Liver (tissue), 9 donors: ENCODE measurements around the gene RTBDN. TPM values are rescaled to one million over a fixed set of nuclear protein-coding genes. Genes with fewer than 3 reads are reported as not detected.

Experiments used
- DNase-seq: peaks from one replicate; pipeline ENCODE4 v3.0.0-alpha.2; 2017; ENCODE audit warnings: low spot score
- H3K27ac ChIP-seq, 2 donors: one replicate each; pipeline ENCODE4 v1.7.0; 2013; ENCODE audit warnings: inconsistent platforms in 2 of 2, low read length in 2 of 2, control low read depth in 1 of 2, low read depth in 1 of 2, mild to moderate bottlenecking in 1 of 2
- H3K27me3 ChIP-seq, 4 donors: one replicate each; pipeline versions ENCODE4 v1.6.1 to v1.7.0; 2013; ENCODE audit warnings: low read length in 3 of 4, inconsistent platforms in 1 of 4, mild to moderate bottlenecking in 1 of 4, moderate library complexity in 1 of 4; ENCODE audit not compliant: control insufficient read depth in 4 of 4, insufficient read depth in 4 of 4
- H3K36me3 ChIP-seq, 4 donors: one replicate each; pipeline versions ENCODE4 v1.6.1 to v1.7.0; 2013; ENCODE audit warnings: low read length in 3 of 4, mild to moderate bottlenecking in 3 of 4, low read depth in 1 of 4, moderate library complexity in 1 of 4; ENCODE audit not compliant: control insufficient read depth in 4 of 4, insufficient read depth in 3 of 4
- H3K4me1 ChIP-seq, 4 donors: one replicate each; pipeline versions ENCODE4 v1.6.1 to v1.7.0; 2013; ENCODE audit warnings: low read length in 3 of 4, mild to moderate bottlenecking in 3 of 4, moderate library complexity in 1 of 4; ENCODE audit not compliant: control insufficient read depth in 4 of 4, insufficient read depth in 4 of 4
- H3K4me3 ChIP-seq, 3 donors: one replicate each; pipeline versions ENCODE4 v1.6.1 to v1.7.0; 2013; ENCODE audit warnings: low read length in 3 of 3, control low read depth in 1 of 3, low read depth in 1 of 3, mild to moderate bottlenecking in 1 of 3
- H3K9ac ChIP-seq, 2 donors: one replicate each; pipeline ENCODE4 v1.7.0; 2013; ENCODE audit warnings: low read length in 2 of 2, mild to moderate bottlenecking in 2 of 2, moderate library complexity in 2 of 2, control low read depth in 1 of 2, low read depth in 1 of 2
- H3K9me3 ChIP-seq, 4 donors: one replicate each; pipeline versions ENCODE4 v1.6.1 to v1.7.0; 2013; ENCODE audit warnings: low read length in 3 of 4; ENCODE audit not compliant: control insufficient read depth in 4 of 4
- ATF3 ChIP-seq: IDR thresholded peaks from 2 replicates; pipeline ENCODE4 v1.6.1; 2016; ENCODE audit warnings: antibody characterized with exemption
- CTCF ChIP-seq: fragments of 150-350 bp; IDR thresholded peaks from 2 replicates; pipeline ENCODE4 v1.5.1; 2017; ENCODE audit warnings: improper control_type of control experiment, low read depth, low read length; ENCODE audit not compliant: missing input control
- EGR1 ChIP-seq, 2 donors: IDR thresholded peaks; 2 replicates each; pipeline ENCODE4 v1.6.1; 2016 to 2018; ENCODE audit warnings: antibody characterized with exemption in 2 of 2, low read depth in 2 of 2
- FOXA1 ChIP-seq: IDR thresholded peaks from 2 replicates; pipeline ENCODE4 v1.6.1; 2016; ENCODE audit warnings: antibody characterized with exemption
- FOXA2 ChIP-seq: IDR thresholded peaks from 2 replicates; pipeline ENCODE4 v1.6.1; 2016; ENCODE audit warnings: antibody characterized with exemption
- GABPA ChIP-seq, 2 donors: IDR thresholded peaks in 1 of 2; conservative IDR thresholded peaks in 1 of 2; 2 replicates each; pipeline ENCODE4 v1.6.1; 2016; ENCODE audit warnings: antibody characterized with exemption in 2 of 2, mild to moderate bottlenecking in 1 of 2, moderate library complexity in 1 of 2
- HNF4A ChIP-seq, 2 donors: conservative IDR thresholded peaks; 2 replicates each; pipeline ENCODE4 v1.6.1; 2016; ENCODE audit warnings: antibody characterized with exemption in 2 of 2, mild to moderate bottlenecking in 2 of 2
- HNF4G ChIP-seq: IDR thresholded peaks from 2 replicates; pipeline ENCODE4 v1.6.1; 2016; ENCODE audit warnings: antibody characterized with exemption
- JUND ChIP-seq, 2 donors: IDR thresholded peaks; 2 replicates each; pipeline ENCODE4 v1.6.1; 2016; ENCODE audit warnings: antibody characterized with exemption in 2 of 2
- MAX ChIP-seq: IDR thresholded peaks from 2 replicates; pipeline ENCODE4 v1.6.1; 2016; ENCODE audit warnings: antibody characterized with exemption
- NR2F2 ChIP-seq: IDR thresholded peaks from 2 replicates; pipeline ENCODE4 v1.6.1; 2016; ENCODE audit warnings: antibody characterized with exemption
- RAD21 ChIP-seq, 2 donors: IDR thresholded peaks; 2 replicates each; pipeline ENCODE4 v1.6.1; 2016; ENCODE audit warnings: antibody characterized with exemption in 2 of 2, mild to moderate bottlenecking in 2 of 2
- REST ChIP-seq: IDR thresholded peaks from 2 replicates; pipeline ENCODE4 v1.6.1; 2016; ENCODE audit warnings: antibody characterized with exemption, mild to moderate bottlenecking
- RXRA ChIP-seq, 2 donors: IDR thresholded peaks; 2 replicates each; pipeline ENCODE4 v1.6.1; 2017 to 2018; ENCODE audit warnings: antibody characterized with exemption in 2 of 2, mild to moderate bottlenecking in 1 of 2
- SP1 ChIP-seq: IDR thresholded peaks from 2 replicates; pipeline ENCODE4 v1.6.1; 2018; ENCODE audit warnings: antibody characterized with exemption, mild to moderate bottlenecking
- TAF1 ChIP-seq: conservative IDR thresholded peaks from 2 replicates; pipeline ENCODE4 v1.6.1; 2016; ENCODE audit warnings: antibody characterized with exemption, mild to moderate bottlenecking
- YY1 ChIP-seq: IDR thresholded peaks from 2 replicates; pipeline ENCODE4 v1.6.1; 2016; ENCODE audit warnings: antibody characterized with exemption, mild to moderate bottlenecking
- ZBTB33 ChIP-seq: IDR thresholded peaks from 2 replicates; pipeline ENCODE4 v1.6.1; 2016; ENCODE audit warnings: antibody characterized with exemption
- WGBS: extraction: QIAGEN DNeasy Blood & Tissue Kit; methylation state at CpG from one replicate; pipeline ENCODE4 v1.1.7; 2013; 5-methylcytosine and 5-hydroxymethylcytosine counted together
- polyA plus RNA-seq, 2 donors: library from polyadenylated mRNA; stranded (reverse) in 1 of 2; unstranded in 1 of 2; fragments of 200-250 nt in 1 of 2; fragments of >200 nt in 1 of 2; fragmentation: Nextera tagmentation in 1 of 2; extraction: Ambion mirVana in 1 of 2; gene quantifications; one replicate each; pipeline versions ENCODE4 v1.2.1 to v1.2.3, GENCODE V29; 2013 to 2015
- total RNA-seq, 2 donors: library from RNA; depleted of rRNA; stranded (reverse); fragments of >200 nt; gene quantifications; one replicate each; pipeline ENCODE4 v1.2.3, GENCODE V29; 2014
- donor health status: healthy.
- donor health status: healthy.
- donor health status: healthy.
- donor health status: healthy.
- donor health status: healthy.

Gene RTBDN
- total and polyA plus RNA-seq, 4 donors, result not detected

- Histone ChIP-seq H3K4me3 (no peak overlapping the region), H3K4me1 (peaks cover 0 to 28% (median 14%) of the 10 kb centered on the region in 4 donors), H3K9me3 (no peaks in the 10 kb centered on the region), H3K27ac (peak overlapping the region in 1 of 2 donors; percentile 28), H3K9ac (no peak overlapping the region), H3K27me3 (no peaks in the 10 kb centered on the region), H3K36me3 (peaks cover 0 to 6% (median 1%) of the 10 kb centered on the region in 4 donors)
- TF ChIP-seq SP1 (no peak), RXRA (IDR thresholded peaks at IDR 0.05) (peak in 1 of 2 donors; percentile 45), JUND (IDR thresholded peaks at IDR 0.05) (no peak), RAD21 (IDR thresholded peaks at IDR 0.05) (peak; percentile 99), HNF4A (conservative IDR thresholded peaks at IDR 0.05) (no peak), YY1 (no peak), TAF1 (no peak), ATF3 (no peak), MAX (no peak), GABPA (IDR thresholded peaks at IDR 0.05 in 1 of 2, conservative IDR thresholded peaks at IDR 0.05 in 1 of 2) (no peak), EGR1 (IDR thresholded peaks at IDR 0.05; ENCODE audit: low read depth in 2 of 2) (no peak), ZBTB33 (no peak), CTCF (peak; percentile 98), NR2F2 (no peak), FOXA1 (no peak), HNF4G (no peak), FOXA2 (no peak), REST (no peak)
- 15% methylated on average over 18 of the region's 18 CpGs for WGBS
- DNase-seq, result peak; percentile 81
These were observed 38.0 kb downstream of the RTBDN start for GRCh38 chr19:12796146-12797071.
